ENCODE data around the gene TDRD9. TPM values are rescaled to one million over a fixed set of nuclear protein-coding genes. Genes with fewer than 3 reads are reported as not detected.

Gene TDRD9
- total RNA-seq, 6 experiments from 2014 or later: 0.31 to 0.86 (median 0.43) TPM; not detected in 1

- TF ChIP-seq POLR2A (IDR thresholded peaks at IDR 0.05): no peak
- TF ChIP-seq CTCF (IDR thresholded peaks at IDR 0.05): no peak
- DNase-seq (no peak), ATAC-seq (no peak)
- intact Hi-C loops (cut with DNase I): no loop called here
- H3K27me3 ChIP-seq: no peaks in the 10 kb centered on the region
- no peaks in the 10 kb centered on the region for H3K9me3 ChIP-seq
- 38% methylated on average over 3 of the region's 3 CpGs for WGBS (ENCODE audit: insufficient coverage, low coverage, low lambda C conversion rate, missing lambda C conversion rate)
- H3K4me1 ChIP-seq: no peaks in the 10 kb centered on the region
- H3K36me3 ChIP-seq: no peaks in the 10 kb centered on the region
- no peak overlapping the region for H3K4me3 ChIP-seq
- H3K27ac ChIP-seq: no peak overlapping the region
Measured at GRCh38 chr14:104030958-104031357, 102.7 kb downstream of the TDRD9 start.

- 30% methylated on average over 2 of the region's 5 CpGs for WGBS (ENCODE audit: insufficient coverage, low coverage, low lambda C conversion rate, missing lambda C conversion rate)
- Histone ChIP-seq H3K36me3 (no peaks in the 10 kb centered on the region), H3K4me3 (no peak overlapping the region), H3K27me3 (no peaks in the 10 kb centered on the region), H3K4me1 (no peaks in the 10 kb centered on the region), H3K9me3 (no peaks in the 10 kb centered on the region), H3K27ac (no peak overlapping the region)
- intact Hi-C loops (cut with DNase I): no loop called here
- DNase-seq (no peak), ATAC-seq (no peak)
- TF ChIP-seq POLR2A (IDR thresholded peaks at IDR 0.05): no peak
- no peak for TF ChIP-seq CTCF (IDR thresholded peaks at IDR 0.05)
Measured at GRCh38 chr14:104031384-104031783, 103.1 kb downstream of the TDRD9 start.

- WGBS (ENCODE audit: insufficient coverage, low coverage, low lambda C conversion rate, missing lambda C conversion rate): 67% methylated on average over 6 of the region's 12 CpGs
- ATAC-seq: no peak
- Histone ChIP-seq H3K4me1 (no peaks in the 10 kb centered on the region), H3K36me3 (no peaks in the 10 kb centered on the region), H3K4me3 (no peak overlapping the region), H3K27me3 (no peaks in the 10 kb centered on the region), H3K9me3 (no peaks in the 10 kb centered on the region), H3K27ac (no peak overlapping the region)
- no peak for TF ChIP-seq CTCF (IDR thresholded peaks at IDR 0.05)
- TF ChIP-seq POLR2A (IDR thresholded peaks at IDR 0.05): no peak
- no peak for DNase-seq
- intact Hi-C loops (cut with DNase I): no loop called here
Measured at GRCh38 chr14:104034976-104035699, 106.9 kb downstream of the TDRD9 start.

- Histone ChIP-seq H3K27me3 (no peaks in the 10 kb centered on the region), H3K27ac (no peak overlapping the region), H3K4me3 (no peak overlapping the region), H3K36me3 (no peaks in the 10 kb centered on the region), H3K9me3 (no peaks in the 10 kb centered on the region), H3K4me1 (no peaks in the 10 kb centered on the region)
- intact Hi-C loops (cut with DNase I): no loop called here
- ATAC-seq (no peak), DNase-seq (no peak)
- WGBS (ENCODE audit: insufficient coverage, low coverage, low lambda C conversion rate, missing lambda C conversion rate): 70% methylated on average over 6 of the region's 7 CpGs
- no peak for TF ChIP-seq CTCF (IDR thresholded peaks at IDR 0.05)
- no peak for TF ChIP-seq POLR2A (IDR thresholded peaks at IDR 0.05)
Measured at GRCh38 chr14:104036212-104036611, 108.0 kb downstream of the TDRD9 start.
